ENCODE data around the gene CDH13.

CDH13 gene

DNA sequence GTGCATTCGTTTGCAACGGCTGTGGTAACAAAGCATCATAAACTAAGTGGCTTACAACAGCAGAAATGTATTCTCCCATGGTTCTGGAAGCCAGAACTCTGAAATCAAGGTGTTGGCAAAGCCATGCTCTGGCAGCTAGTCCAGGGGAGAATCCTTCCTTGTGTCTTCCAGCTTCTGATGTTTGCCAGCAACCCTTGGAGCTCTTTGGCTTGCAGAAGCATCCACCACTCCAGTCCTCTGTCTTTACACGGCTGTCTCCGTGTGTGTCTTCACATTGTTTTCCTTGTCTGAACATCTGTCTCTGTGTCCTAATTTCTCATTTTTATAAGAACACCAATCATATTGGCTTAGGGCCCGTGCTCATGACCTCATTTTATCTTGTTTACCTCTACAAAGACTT is 915.7 kb downstream of the CDH13 start:
- DNase-seq, result no peak

DNA sequence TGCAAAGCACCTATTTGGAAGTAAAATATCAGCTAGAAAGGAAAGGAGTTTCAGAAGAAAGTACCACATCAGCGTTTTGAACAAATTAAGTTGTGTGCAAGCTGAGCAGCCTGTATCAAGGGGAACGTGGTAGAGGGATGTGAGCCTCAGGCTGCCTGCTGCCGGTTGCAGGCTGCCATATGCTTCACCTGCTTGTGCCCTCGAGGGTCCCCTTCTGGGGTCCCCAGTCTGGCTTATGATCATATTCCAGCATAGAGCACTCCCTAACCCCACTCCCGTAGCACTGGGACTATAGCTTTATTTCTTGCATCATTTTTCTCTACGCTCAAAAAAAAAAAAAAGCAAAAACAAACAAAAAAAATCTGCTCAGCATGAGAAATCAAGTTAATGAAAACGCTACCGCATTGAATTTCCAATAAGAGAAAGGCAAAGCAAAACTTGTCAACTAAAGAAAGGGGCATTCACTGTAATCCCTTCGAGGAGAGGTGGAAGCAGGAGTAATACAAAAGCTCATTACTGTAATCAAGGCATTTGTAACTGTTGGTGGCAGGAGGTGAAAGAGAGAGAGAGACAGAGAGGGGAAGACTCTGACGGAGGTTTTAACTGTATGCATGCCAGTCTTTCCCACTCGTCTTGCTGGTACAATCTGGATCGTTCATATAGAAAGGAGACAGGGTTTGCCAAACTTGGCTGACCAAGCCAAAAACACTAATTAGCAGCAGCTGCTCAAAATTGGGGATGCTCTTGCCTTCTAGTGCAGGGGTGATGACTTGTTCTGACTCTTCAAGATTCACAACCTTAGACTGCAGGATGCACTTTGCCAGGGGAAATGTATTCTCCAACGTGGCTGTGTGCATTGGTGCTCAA is 922.8 kb downstream of the CDH13 start:
- DNase-seq, result no peak

DNA sequence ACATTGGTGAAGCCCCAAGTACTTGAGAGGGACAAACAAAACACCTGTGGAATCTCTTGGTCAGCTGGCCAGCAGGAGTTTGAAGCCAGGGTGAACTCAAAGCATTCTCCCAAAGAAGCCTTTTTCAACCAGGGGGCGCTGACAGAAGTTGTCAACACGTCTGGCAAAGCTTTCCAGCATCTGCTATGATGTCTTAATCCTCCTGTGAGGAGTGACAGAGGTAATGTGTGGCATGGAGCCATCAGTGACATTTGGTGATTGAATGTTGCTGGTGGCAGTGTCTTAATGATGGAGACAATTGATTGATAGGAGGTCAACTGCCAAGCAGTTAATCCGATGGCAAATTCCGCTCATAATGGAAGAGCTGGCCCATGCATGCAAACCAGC is 923.4 kb downstream of the CDH13 start:
- no peak for DNase-seq

DNA sequence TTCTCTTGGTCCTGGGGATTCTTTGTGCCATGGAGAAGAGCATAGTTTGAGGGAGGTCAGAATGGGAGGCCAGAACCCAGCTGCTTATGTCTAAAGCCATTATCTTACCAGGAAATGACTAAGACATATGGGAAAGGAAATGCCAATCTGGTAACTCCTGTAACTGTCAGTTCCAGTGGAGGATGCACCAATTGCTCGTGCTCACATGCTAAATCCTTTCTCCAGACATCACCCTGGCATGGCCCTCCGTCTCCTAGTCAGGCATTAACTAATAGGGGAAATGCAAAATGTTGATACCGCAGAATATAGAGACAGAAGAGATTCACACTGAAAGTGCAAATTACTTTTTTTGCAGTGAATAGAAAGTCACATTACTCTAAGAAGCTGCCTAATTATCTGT is 925.5 kb downstream of the CDH13 start:
- no peak for DNase-seq

DNA sequence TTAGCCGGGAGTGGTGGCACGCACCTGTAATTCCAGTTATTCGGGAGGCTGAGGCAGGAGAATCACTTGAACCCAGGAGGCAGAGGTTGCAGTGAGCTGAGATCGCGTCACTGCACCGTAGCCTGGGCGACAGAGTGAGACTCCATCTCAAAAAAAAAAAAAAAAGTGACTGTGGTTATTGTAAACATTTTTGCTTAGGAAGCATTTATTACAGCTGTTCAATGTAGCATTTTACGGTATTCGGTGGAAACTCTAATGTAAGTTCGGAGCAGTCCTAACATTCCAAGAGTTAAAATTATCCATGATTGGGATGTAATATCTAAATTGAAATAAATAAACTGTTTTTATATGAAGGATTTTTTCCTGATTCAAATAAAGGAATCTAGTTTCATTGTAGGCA is 926.2 kb downstream of the CDH13 start:
- no peak for DNase-seq

DNA sequence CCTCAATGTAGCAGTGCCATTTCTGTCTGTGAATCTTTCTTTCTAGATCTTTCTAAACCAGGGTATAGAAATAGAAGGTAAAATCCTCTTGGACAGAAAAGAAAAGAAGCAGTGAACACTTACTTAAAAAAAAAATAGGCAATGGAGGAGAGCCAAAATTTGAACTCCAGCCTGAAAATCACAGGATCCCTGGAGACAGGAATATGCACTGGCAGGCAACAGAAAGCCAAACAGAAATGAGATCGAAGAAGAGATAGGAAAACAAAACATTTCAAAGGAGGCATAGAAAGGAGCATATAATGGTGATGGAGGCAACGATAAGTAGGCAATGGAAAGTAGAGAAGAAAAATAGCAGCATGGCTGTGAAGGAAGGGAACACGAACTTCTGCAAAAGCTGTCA is 927.3 kb downstream of the CDH13 start:
- no peak for DNase-seq

DNA sequence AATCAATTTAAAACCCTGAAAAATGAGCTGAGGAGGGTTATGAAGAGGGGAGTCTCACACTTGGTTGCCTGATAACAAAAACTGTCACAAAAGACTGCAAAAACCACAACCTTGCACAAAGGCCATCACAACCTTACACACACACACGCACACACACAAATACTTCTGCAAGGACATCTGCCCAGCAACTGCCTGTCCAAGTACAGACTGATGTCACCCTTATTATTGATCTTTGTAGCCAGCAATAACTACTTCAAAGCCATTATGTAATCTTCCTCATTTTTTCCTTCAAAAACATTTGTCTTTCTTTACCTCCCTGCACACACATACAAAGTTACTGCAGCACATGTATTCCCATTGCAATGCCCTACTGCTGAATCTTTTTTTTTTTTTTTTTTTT is 927.8 kb downstream of the CDH13 start:
- DNase-seq, result no peak

DNA sequence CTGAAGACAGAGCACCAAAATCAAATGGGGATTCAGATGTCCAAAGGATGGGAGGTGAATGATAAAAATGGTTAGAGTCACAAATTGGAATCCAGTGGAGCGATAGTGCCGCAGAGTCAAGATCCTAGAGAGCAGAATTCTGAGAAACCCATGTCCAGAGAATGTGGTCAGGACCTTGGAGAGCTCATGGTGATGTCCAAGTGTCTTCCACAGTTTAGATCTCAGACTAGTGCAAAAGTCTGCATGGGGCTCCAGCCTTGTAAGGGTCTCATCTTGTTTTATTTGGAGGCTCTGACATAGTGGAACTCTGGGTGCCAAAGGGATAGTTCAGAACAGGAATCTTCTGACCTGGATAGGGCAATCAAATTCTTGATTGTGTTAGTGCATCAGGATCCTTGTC is 935.1 kb downstream of the CDH13 start:
- no peak for DNase-seq

DNA sequence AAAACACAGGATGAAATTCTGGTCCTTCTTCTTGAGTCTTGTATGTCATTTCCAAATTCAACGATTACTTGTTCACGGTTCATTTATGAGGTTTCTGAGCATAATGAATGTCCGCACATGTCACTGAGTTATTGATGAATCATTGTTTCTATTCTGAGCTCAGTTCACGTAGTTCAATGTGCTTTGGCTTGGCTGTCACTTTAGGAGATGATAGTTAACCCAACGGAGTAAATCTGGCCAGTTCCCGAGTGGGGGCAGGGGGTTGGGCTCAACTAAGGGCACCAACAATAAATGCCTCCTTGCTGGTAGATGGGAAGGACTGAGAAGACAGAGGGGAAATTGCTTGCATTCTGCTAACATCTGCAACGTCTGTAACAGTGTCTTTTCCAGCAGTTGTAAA is 941.6 kb downstream of the CDH13 start:
- no peak for DNase-seq

DNA sequence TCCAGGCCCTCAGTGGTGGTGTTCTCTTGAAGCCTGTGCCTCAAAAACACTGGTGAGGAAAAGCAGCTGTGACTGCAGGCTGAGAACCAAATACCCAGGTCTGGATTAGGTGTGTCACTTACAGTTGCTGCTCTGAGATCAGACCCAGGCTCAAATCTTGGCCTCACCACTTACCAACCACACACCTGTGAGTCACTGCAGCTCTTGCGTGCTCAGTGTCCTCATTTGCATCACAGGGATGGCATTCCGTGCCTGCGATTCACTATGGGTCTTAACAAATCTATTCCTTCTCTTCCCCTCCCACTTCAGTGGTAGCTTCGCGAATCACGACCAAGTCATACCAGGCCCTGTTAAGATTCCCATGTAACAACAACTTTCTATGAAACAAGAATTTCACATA is 947.6 kb downstream of the CDH13 start:
- DNase-seq, result no peak

DNA sequence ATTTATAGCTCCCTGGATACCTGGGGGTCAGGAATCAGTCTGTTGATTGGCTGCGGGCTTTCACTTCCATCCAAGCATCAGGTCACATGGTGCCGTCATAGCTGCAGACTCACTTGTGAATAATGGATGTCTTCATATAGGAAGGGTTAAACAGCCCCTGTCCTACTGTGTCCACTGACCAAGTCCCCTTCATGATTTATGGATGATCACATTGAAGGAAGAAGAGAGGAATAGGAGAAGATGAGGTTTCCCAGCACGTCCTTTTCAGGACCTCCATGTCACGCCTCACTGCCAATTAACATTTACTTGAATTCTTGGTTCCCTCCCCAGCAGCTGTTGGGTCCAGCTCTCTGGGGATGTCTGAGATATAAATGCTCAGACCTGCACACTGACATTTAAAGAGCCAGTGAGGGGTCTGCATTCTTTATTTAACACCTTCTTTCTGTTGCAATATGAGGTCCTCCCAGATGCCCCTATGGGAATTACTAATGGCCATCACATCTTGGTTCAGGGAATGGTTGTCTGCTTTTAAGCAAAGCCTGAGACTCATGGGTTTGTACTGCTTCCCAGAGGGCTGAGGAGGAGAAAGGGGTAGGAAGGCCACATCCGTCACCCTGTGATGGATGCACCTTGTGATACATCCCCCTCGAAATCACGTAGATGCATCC is 950.4 kb downstream of the CDH13 start:
- DNase-seq, result no peak

DNA sequence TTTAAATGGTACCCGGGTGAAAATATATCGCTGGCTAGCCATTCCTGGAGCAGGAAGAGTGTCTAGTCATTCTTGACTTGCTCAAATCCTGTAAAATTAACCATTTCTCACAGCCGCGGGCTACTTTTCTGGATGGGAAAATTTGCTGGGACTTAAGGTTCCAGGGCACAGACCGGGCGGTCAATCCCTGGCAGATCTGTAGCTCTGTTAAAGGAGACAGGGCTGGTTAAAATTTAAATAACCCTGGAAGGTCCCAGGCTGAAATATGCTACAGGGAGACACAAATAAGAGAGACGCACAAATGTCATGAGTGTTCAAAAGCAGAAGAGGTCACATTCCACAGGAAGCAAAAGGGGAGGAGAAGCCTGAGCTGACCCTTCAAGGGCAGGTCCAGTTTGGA is 951.4 kb downstream of the CDH13 start:
- no peak for DNase-seq

DNA sequence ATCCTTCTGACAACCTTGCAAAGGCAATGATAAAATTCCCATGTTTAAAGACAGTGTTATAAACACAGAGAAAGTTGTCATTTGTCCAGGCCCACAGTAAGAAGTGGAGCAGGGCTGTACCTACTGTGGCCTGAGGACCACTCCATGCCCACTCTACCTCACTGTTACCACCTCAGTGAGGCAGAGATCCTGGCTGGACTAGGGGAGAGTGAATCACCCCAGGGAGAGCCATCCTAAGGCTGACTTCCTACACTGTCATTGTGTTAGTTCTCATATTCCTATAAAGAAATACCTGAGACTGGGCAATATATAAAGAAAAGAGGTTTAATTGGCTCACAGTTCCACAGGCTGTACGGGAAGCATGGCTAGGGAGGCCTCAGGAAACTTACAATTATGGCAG is 952.3 kb downstream of the CDH13 start:
- DNase-seq, result no peak

DNA sequence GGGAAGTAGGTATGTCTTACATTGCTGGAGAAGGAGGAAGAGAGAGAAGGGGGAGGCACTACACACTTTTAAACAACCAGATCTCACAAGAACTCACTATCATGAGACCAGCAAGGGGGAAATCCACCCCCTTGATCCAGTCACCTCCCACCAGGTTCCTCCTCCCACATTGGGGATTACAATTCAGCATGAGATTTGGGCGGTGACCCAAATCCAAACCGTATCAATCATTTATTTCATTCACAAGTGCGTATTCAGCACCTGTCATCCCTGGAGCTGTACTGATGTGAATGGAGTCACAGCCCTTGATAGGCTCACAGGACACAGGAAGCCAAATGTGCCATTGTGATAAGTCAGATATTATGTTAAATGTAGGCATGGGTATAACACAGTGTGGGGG is 952.7 kb downstream of the CDH13 start:
- no peak for DNase-seq

DNA sequence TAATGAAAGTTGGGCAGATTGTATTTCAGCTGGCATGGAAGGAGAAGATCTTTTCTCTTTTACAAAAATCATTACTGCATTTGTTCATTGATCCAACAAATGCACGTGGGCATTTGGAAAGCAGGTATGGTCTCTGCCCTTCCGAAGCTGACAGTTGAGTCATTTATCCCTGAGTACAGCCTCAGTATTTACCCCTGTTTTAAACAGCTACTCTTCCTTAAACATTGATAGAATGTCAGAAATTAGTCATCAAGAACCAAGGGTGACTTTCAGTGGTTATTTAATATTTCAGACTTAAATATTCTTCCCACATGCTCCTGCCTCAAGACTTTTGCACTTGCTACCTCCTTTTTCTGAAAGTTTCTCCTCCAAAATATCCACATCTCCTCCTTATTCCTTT is 954.3 kb downstream of the CDH13 start:
- no peak for DNase-seq

DNA sequence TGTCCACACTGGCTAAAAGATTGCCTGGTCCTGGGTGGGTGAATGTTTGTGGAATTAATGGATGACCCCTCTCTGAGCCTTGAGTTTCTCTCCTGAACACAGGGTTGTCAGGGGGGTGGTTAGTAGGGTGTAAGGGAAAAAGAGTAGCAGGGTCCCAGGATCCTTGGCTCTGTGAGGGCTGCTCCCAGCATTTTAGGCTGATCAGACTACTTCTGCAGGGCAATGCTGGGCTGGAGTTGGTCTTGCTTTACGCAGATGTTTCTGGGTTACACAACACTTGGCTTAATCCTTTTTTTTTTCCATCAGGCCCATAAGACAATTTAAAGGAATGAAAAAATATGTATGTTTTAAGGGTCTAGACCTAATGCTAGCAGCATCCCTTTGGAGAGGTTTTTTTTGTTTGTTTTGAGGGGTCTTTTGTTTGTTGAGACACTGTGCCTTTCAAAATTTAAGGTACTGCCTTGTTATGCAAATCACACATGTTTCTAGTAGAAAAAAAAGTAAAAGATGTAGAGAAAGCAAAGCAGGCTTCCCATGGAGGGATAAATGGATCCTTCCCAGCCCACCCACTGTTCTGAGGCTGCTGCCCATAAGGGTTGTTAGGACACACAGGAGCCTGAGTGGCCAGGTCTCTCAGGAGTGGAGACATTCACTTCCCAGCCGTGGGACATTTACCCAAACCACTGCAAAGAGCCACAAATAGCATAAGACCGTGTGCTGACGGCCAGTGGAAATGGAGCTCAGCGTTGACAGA is 955.4 kb downstream of the CDH13 start:
- no peak for DNase-seq

DNA sequence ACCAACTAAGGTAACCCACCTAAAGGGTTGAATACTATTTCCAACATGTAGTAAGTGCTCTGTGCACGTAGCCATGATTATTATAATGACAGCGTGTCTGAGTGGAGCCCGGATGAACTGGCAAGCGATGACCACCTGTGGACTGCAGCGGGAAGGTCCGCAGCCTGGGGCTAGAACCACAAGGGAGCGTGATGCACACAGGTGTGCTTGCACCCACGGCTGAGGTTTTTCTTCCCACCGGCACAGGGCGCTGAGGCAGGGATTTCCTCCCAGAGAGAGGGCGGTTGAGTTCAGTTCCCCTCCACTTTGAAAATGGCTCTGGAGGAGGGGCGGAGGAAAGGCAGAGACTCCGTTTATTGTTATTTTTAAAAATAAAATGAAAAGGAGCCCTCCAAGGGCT is 959.3 kb downstream of the CDH13 start:
- no peak for DNase-seq

DNA sequence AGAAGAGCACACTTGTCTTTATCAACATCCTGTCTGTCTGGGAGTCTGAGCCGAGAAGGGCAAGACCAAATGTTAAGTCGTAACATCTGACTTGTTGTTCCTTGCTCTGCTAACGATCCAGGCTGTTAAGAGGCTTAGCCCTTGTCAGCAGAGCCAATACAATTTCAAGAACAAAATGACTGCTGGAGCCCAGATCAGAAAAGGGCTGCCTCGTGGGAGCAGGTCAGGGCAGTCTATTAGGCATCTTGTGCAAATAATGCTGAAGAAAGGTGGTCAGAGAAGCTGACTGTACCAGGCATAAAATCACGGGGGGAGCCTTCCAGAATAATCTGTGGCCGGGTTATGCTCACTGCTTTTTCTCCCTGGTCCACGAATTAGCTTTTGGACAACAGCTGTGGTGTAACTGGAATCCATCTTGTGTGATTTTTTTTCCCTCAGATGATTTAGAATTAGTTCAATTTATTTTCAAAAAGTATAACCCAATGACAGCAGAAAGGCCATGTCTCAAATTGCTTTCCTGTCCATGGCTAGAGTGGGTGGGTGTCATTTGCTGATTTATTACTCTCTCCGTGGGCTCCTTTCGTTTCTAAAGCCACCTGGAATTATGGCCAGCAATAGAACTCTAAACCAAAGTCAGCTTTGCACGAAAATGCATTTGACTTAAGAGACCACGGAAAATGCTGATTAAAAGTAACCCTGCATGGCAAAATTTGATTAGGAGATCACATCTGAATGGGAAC is 959.9 kb downstream of the CDH13 start:
- no peak for DNase-seq

DNA sequence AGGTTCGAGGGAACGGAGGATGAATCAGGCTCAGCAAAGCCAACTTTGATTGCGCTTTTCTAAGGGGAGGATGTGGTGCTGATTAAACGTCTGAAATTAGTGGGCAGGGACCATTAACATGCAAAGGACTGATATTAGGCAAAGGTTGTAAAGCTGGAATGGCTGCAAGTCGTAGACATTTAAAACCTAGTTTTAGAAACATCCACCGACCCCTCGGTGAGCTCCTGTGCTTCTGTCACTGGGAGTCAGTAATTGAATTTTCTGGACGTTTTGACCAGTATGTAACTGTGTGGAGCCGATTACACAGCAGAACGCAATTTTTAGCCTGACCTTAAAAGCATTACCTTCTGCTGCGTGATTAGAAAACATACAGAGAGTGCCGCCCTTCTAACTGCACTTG is 960.4 kb downstream of the CDH13 start:
- DNase-seq, result no peak

DNA sequence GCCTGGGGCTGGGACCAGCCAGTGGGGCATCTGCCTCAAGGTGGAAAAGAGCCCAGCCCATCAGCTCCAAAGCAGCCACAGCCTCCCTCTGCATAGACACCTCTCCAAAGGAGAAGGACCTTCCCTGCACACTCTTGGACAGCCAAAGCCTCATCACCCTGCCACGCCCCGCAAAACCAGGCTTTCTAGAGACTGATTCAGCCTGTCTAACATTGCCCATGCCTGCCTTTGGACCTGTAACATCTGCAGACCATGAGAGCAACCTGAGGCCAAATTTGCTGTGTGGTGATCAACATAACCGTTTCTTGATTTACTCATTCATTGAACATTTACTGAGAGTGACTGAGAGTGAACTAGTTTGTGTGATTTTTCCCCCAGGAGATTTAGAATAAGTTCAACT is 961.3 kb downstream of the CDH13 start:
- DNase-seq, result no peak

DNA sequence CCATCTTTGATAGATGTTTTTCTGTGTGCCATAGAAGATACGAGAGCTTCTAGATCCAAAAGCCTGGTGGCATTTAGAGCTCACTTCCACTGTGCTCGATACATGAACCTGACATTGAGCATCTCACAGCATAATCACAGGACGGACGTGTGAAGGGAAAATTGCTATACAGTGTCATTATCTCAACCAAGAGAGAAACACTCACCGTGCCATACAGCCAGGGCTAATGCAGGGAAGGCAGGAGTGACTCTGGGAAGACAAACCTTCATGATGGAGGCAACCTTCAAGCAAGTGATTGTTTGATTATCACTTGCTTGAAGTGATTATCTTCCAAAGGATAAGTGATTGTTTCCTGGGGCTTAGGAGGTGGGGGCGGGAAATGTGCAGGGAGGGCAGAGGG is 962.8 kb downstream of the CDH13 start:
- DNase-seq, result no peak

DNA sequence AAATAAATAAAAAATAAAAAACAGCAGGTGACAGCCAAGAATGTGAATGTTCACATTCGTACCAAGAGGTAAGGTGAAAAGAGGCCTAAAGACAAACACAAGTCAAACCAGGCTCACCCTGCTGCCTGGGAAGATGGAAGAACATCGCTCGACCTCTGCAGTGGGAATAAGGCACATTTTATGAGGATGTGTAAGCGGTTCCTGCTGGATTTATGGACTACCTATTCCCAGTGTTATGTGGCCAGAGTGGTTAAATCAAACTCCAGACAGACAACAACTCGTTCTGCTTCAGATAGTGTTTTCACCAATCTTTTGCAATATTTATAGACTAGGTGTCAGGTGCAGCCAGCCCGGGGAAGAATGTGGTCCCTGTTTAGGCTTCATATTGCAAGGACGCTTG is 966.0 kb downstream of the CDH13 start:
- DNase-seq, result no peak

DNA sequence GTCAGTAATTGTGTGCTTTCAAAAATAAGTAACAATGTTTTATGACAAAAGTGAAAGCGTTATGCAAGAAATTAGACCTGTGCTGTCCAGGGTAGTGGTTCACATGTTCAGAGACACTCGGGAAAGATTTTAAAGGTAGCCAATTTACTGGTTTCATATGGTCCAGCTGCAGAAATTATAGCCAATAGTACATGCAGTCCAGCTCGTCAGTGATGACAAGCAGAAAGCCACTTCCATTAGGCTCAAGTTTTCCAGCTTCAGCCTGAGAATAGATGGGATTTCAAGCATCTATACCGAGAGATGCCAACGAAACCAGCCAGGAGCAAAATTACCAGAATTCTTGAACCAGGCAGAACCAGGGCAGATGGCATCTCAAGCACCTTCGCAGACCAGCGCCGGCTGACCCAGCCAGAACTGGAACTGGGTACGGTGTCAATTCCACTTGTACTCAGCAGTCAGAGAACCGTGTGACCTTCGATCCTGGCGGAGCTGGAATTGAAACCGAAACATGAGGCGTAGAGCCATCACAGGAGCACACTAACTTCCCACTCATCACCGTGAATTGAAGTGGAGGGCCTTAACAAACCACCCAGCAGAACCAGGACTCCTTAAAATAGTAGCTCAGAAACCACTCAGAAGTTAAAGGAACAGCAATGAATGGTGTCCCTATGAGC is 973.2 kb downstream of the CDH13 start:
- no peak for DNase-seq
